ENCODE data around the gene TIAM2. TPM values are rescaled to one million over a fixed set of nuclear protein-coding genes. Genes with fewer than 3 reads are reported as not detected.

The TIAM2 gene
- total RNA-seq, 1 experiment from 2014 or later, result 3.8 TPM

- Mint-ChIP-seq H3K36me3 (ENCODE audit: insufficient read depth, unreplicated experiment) (peaks cover 49% of the 10 kb centered on the region), H3K27me3 (ENCODE audit: insufficient read depth, unreplicated experiment) (no peaks in the 10 kb centered on the region), H3K4me1 (ENCODE audit: low read depth, unreplicated experiment) (peaks cover 11% of the 10 kb centered on the region), H3K9me3 (ENCODE audit: unreplicated experiment) (no peaks in the 10 kb centered on the region), H3K4me3 (ENCODE audit: unreplicated experiment) (no peak overlapping the region), H3K27ac (ENCODE audit: unreplicated experiment) (no peak overlapping the region)
- DNase-seq, result no peak
- no peak for TF ChIP-seq CTCF (IDR thresholded peaks at IDR 0.05; ENCODE audit: insufficient read depth in 1 of 2, low read depth in 1 of 2, low read length in 1 of 2, severe bottlenecking in 1 of 2, unreplicated experiment in 1 of 2)
- ChIA-PET POLR2A (no interaction called here), CTCF (no interaction called here)
- intact Hi-C loops (cut with micrococcal nuclease; ENCODE audit: unreplicated experiment), result no loop called here
- no TSS peak for BruUV-seq (replicated peaks)
- H3K9me3 ChIP-seq, result no peaks in the 10 kb centered on the region
- H3K4me1 ChIP-seq, result peaks cover 12% of the 10 kb centered on the region
- H3K4me3 ChIP-seq (ENCODE audit: low read depth, low read length), result no peak overlapping the region
- peaks cover 4% of the 10 kb centered on the region; the same call in 1 of the 2 replicates for H3K36me3 ChIP-seq (ENCODE audit: control insufficient read depth, insufficient read depth, low read length)
- H3K27me3 ChIP-seq (replicated peaks; ENCODE audit: control insufficient read depth, insufficient read depth, low read length), result no peaks in the 10 kb centered on the region
Measured at GRCh38 chr6:155252581-155252980, 257.5 kb downstream of the TIAM2 start.

- Mint-ChIP-seq H3K27ac (ENCODE audit: unreplicated experiment) (no peak overlapping the region), H3K27me3 (ENCODE audit: insufficient read depth, unreplicated experiment) (no peaks in the 10 kb centered on the region), H3K4me1 (ENCODE audit: low read depth, unreplicated experiment) (peaks cover 3% of the 10 kb centered on the region), H3K9me3 (ENCODE audit: unreplicated experiment) (no peaks in the 10 kb centered on the region), H3K36me3 (ENCODE audit: insufficient read depth, unreplicated experiment) (peaks cover 51% of the 10 kb centered on the region), H3K4me3 (ENCODE audit: unreplicated experiment) (no peak overlapping the region)
- ChIA-PET CTCF (no interaction called here), POLR2A (interaction anchor here (0.6 kb wide), 1 partner anchor 76 kb away, joined by 3 read pairs; no protein-coding TSS in a partner anchor)
- intact Hi-C loops (cut with micrococcal nuclease; ENCODE audit: unreplicated experiment), result no loop called here
- no peak overlapping the region for H3K4me3 ChIP-seq (ENCODE audit: low read depth, low read length)
- H3K9me3 ChIP-seq, result no peaks in the 10 kb centered on the region
- H3K27me3 ChIP-seq (replicated peaks; ENCODE audit: control insufficient read depth, insufficient read depth, low read length), result no peaks in the 10 kb centered on the region
- DNase-seq, result no peak
- no peak for TF ChIP-seq CTCF (IDR thresholded peaks at IDR 0.05; ENCODE audit: insufficient read depth in 1 of 2, low read depth in 1 of 2, low read length in 1 of 2, severe bottlenecking in 1 of 2, unreplicated experiment in 1 of 2)
- H3K36me3 ChIP-seq (ENCODE audit: control insufficient read depth, insufficient read depth, low read length), result peaks cover 2% of the 10 kb centered on the region; the same call in 1 of the 2 replicates
- peaks cover 5% of the 10 kb centered on the region; the same call in 1 of the 2 replicates for H3K4me1 ChIP-seq
- no TSS peak for BruUV-seq (replicated peaks)
Measured at GRCh38 chr6:155253337-155253736, 258.2 kb downstream of the TIAM2 start.

- no peaks in the 10 kb centered on the region for H3K9me3 Mint-ChIP-seq (ENCODE audit: unreplicated experiment)
- POLR2A ChIA-PET, result no interaction called here
Measured at GRCh38 chr6:155254139-155254538, 259.0 kb downstream of the TIAM2 start.

More at GRCh38 chr6:155254139-155254538, 259.0 kb downstream of the TIAM2 start:
- BruUV-seq (replicated peaks), result no TSS peak
- H3K36me3 ChIP-seq (ENCODE audit: control insufficient read depth, insufficient read depth, low read length), result peaks cover 2% of the 10 kb centered on the region; the same call in 1 of the 2 replicates
- no peak for TF ChIP-seq CTCF (IDR thresholded peaks at IDR 0.05; ENCODE audit: insufficient read depth in 1 of 2, low read depth in 1 of 2, low read length in 1 of 2, severe bottlenecking in 1 of 2, unreplicated experiment in 1 of 2)
- no peaks in the 10 kb centered on the region for H3K4me1 ChIP-seq
- DNase-seq, result no peak
- H3K36me3 Mint-ChIP-seq (ENCODE audit: insufficient read depth, unreplicated experiment), result peaks cover 46% of the 10 kb centered on the region
- no peak overlapping the region for H3K27ac Mint-ChIP-seq (ENCODE audit: unreplicated experiment)
- intact Hi-C loops (cut with micrococcal nuclease; ENCODE audit: unreplicated experiment), result no loop called here
- no peaks in the 10 kb centered on the region for H3K9me3 ChIP-seq
- H3K4me3 ChIP-seq (ENCODE audit: low read depth, low read length), result no peak overlapping the region
- H3K4me1 Mint-ChIP-seq (ENCODE audit: low read depth, unreplicated experiment), result no peaks in the 10 kb centered on the region
- H3K27me3 Mint-ChIP-seq (ENCODE audit: insufficient read depth, unreplicated experiment), result no peaks in the 10 kb centered on the region
- no peaks in the 10 kb centered on the region for H3K27me3 ChIP-seq (replicated peaks; ENCODE audit: control insufficient read depth, insufficient read depth, low read length)
- H3K4me3 Mint-ChIP-seq (ENCODE audit: unreplicated experiment), result no peak overlapping the region
- CTCF ChIA-PET, result no interaction called here

Data from Caco-2 (cell line).